Loucy (cell line): ENCODE measurements around the gene FGD5.

Source experiments
- H2AFZ ChIP-seq: fragments of 200-600 bp; sonication (generic); 2 replicates; pipeline ENCODE4 v1.6.0; 2016; ENCODE audit warnings: antibody characterized with exemption, mild to moderate bottlenecking, low read length, moderate library complexity
- H3F3A ChIP-seq: fragments of 200-600 bp; 2 replicates; pipeline ENCODE4 v1.6.0; 2016; ENCODE audit warnings: antibody characterized with exemption, low read depth, mild to moderate bottlenecking
- H3K27me3 ChIP-seq: fragments of 200-600 bp; sonication (generic); 2 replicates; pipeline ENCODE4 v1.6.1; 2014; ENCODE audit warnings: low read length, mild to moderate bottlenecking; ENCODE audit not compliant: insufficient read depth, poor library complexity, severe bottlenecking
- H3K36me3 ChIP-seq: fragments of 200-600 bp; sonication (generic); 2 replicates; pipeline ENCODE4 v1.6.1; 2016; ENCODE audit warnings: low read length; ENCODE audit not compliant: insufficient read depth
- H3K4me1 ChIP-seq: fragments of 200-600 bp; sonication (generic); 2 replicates; pipeline ENCODE4 v1.5.1; 2014; ENCODE audit warnings: low read length, mild to moderate bottlenecking; ENCODE audit not compliant: insufficient read depth, poor library complexity, severe bottlenecking
- H3K4me2 ChIP-seq: fragments of 200-600 bp; sonication (generic); 2 replicates; pipeline ENCODE4 v1.6.0; 2014; ENCODE audit warnings: antibody characterized with exemption, low read length, low read depth, mild to moderate bottlenecking; ENCODE audit not compliant: poor library complexity, severe bottlenecking
- H3K4me3 ChIP-seq: fragments of 200-600 bp; sonication (generic); 2 replicates; pipeline ENCODE4 v1.5.1; 2014; ENCODE audit warnings: low read length, mild to moderate bottlenecking, mixed read lengths; ENCODE audit not compliant: poor library complexity, severe bottlenecking
- H3K79me2 ChIP-seq: fragments of 200-600 bp; sonication (generic); 2 replicates; pipeline ENCODE4 v1.6.1; 2014; ENCODE audit warnings: low read length; ENCODE audit not compliant: insufficient read depth
- H3K9ac ChIP-seq: fragments of 200-600 bp; sonication (generic); 2 replicates; pipeline ENCODE4 v1.6.0; 2014; ENCODE audit warnings: mild to moderate bottlenecking, low read depth, low read length, moderate library complexity; ENCODE audit not compliant: poor library complexity, severe bottlenecking
- H3K9me2 ChIP-seq: fragments of 200-600 bp; sonication (generic); replicated peaks from 2 replicates; pipeline ENCODE4 v1.6.1; 2016; ENCODE audit warnings: low read depth, low read length, mixed read lengths
- H3K9me3 ChIP-seq: fragments of 200-600 bp; sonication (generic); 2 replicates; pipeline ENCODE4 v1.6.1; 2014; ENCODE audit warnings: mild to moderate bottlenecking, antibody characterized with exemption, low read length, low read depth; ENCODE audit not compliant: insufficient read depth
- H4K20me1 ChIP-seq: fragments of 200-600 bp; sonication (generic); 2 replicates; pipeline ENCODE4 v1.6.0; 2014; ENCODE audit warnings: antibody characterized with exemption, low read length, mild to moderate bottlenecking; ENCODE audit not compliant: insufficient read depth, poor library complexity, severe bottlenecking
- EZH2phosphoT487 ChIP-seq: fragments of 200-600 bp; IDR thresholded peaks from 2 replicates; pipeline ENCODE4 v1.6.1; 2018; ENCODE audit warnings: antibody characterized with exemption, mild to moderate bottlenecking, moderate library complexity, borderline replicate concordance
- TF ChIP-seq, protein P1 (sequence below): fragments of 200-600 bp; sonication (generic); conservative IDR thresholded peaks from 2 replicates; pipeline ENCODE4 v1.5.1; 2014; ENCODE audit warnings: mild to moderate bottlenecking, antibody characterized with exemption, low read length

The FGD5 gene

DNA sequence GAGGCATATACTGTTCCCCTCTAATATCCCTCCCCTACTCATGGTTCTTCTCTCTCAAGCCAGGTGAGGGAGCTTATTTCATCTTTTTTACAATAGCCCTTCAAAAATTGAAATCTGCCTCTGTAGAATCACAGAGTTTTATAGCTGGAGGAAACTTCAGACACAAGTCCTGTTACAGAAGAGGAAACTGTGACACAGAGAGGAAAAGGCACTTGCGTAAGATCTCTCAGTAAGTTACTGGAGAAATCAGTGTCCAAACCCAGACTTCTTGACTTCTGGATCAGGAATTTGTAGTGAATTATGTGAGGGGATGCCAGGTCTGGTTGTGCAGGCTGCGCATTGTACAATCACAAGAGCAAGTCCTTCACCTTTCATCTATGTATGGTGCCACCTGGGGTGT, 4.6 kb downstream of the FGD5 start:
- Histone ChIP-seq H3K9me2 (no peaks in the 10 kb centered on the region), H3K9me3 (no peaks in the 10 kb centered on the region), H3K79me2 (no peaks in the 10 kb centered on the region), H3F3A (no peaks in the 10 kb centered on the region), H3K4me3 (no peak overlapping the region), H3K4me1 (no peaks in the 10 kb centered on the region), H3K36me3 (no peaks in the 10 kb centered on the region), H4K20me1 (no peaks in the 10 kb centered on the region), H3K27me3 (no peaks in the 10 kb centered on the region), H3K9ac (no peak overlapping the region), H2AFZ (no peak overlapping the region), H3K4me2 (no peak overlapping the region)
- TF ChIP-seq EZH2phosphoT487: no peak
- TF ChIP-seq, protein P1, sequence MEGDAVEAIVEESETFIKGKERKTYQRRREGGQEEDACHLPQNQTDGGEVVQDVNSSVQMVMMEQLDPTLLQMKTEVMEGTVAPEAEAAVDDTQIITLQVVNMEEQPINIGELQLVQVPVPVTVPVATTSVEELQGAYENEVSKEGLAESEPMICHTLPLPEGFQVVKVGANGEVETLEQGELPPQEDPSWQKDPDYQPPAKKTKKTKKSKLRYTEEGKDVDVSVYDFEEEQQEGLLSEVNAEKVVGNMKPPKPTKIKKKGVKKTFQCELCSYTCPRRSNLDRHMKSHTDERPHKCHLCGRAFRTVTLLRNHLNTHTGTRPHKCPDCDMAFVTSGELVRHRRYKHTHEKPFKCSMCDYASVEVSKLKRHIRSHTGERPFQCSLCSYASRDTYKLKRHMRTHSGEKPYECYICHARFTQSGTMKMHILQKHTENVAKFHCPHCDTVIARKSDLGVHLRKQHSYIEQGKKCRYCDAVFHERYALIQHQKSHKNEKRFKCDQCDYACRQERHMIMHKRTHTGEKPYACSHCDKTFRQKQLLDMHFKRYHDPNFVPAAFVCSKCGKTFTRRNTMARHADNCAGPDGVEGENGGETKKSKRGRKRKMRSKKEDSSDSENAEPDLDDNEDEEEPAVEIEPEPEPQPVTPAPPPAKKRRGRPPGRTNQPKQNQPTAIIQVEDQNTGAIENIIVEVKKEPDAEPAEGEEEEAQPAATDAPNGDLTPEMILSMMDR: no peak

DNA sequence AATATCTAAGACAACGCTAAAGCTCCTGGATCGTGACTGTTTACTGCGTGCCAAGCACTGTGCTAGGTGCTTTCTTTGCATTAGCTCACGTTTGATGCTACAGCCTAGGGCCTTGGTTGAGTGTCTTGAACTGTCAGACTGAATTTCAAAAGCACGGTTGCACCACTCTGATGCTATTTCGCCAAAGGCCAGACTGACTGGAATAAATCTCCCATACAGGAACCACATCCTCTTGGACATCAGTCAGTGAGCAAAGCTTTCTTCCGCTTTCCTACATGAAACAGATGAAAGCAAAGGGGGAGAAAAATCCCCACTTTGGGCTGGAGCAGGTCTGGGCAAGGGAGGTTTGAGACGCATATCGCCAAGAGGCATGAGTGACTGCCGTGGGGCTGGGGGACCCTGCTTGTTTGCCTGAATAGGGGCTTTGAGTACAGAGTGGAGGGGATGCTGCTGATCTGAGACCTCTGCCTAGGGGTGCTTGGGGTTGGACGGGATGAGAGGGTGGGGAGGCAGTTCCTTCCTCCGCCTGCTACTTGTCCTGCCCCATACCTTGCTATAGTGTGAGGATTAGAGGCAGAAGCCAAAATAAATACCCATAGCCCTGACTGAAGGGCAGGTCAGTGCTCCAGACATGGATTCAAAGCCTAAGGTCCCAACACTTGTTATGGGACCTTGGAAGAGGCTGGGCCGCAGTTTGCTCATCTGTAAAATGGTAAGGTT, 5.3 kb downstream of the FGD5 start:
- Histone ChIP-seq H3K9me3 (no peaks in the 10 kb centered on the region), H3K4me3 (no peak overlapping the region), H3K4me2 (no peak overlapping the region), H4K20me1 (no peaks in the 10 kb centered on the region), H3K9ac (no peak overlapping the region), H3K79me2 (no peaks in the 10 kb centered on the region), H3K9me2 (no peaks in the 10 kb centered on the region), H3K4me1 (no peaks in the 10 kb centered on the region), H3F3A (no peaks in the 10 kb centered on the region), H3K27me3 (no peaks in the 10 kb centered on the region), H2AFZ (no peak overlapping the region), H3K36me3 (no peaks in the 10 kb centered on the region)
- TF ChIP-seq, protein P1: no peak
- TF ChIP-seq EZH2phosphoT487: no peak

DNA sequence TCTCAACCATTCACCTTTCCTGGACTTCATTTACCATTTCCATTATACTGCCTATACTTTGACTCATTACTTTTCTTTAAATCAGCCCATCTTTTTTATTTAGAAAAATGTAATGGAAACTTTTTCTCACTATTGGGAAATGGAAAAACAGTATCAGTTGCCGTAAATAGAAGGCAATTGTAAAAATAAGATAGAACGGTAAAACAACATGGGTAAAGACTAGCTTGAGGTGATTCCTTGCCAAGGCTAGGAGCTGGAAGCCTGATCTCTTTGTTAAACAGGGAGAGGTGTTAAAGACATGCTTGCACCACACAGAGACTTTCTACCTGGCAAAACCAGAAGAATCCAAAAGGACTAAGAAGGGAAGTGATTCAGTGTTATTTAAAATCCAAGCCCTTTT, 5.9 kb downstream of the FGD5 start:
- TF ChIP-seq, protein P1: no peak
- no peak for TF ChIP-seq EZH2phosphoT487

More for the DNA sequence above, 5.9 kb downstream of the FGD5 start:
- Histone ChIP-seq H3K9me2 (no peaks in the 10 kb centered on the region), H3K9ac (no peak overlapping the region), H4K20me1 (no peaks in the 10 kb centered on the region), H3K9me3 (no peaks in the 10 kb centered on the region), H3K4me2 (no peak overlapping the region), H3K4me1 (no peaks in the 10 kb centered on the region), H3K36me3 (no peaks in the 10 kb centered on the region), H3K79me2 (no peaks in the 10 kb centered on the region), H2AFZ (no peak overlapping the region), H3K27me3 (no peaks in the 10 kb centered on the region), H3K4me3 (no peak overlapping the region), H3F3A (no peaks in the 10 kb centered on the region)
